H9 (cell line): Measurements from ENCODE around the gene ALMS1. TPM values are rescaled to one million over a fixed set of nuclear protein-coding genes. Genes with fewer than 3 reads are reported as not detected.
"Not testable (repeated sequence)": the region's sequence is repeated elsewhere in the genome, so short reads cannot be mapped to it uniquely, and the experiment has no call there.

Experiments
- DNase-seq: peaks from one replicate; pipeline ENCODE4 v3.0.0-alpha.2; 2017
- H2AFZ ChIP-seq: one replicate; pipeline ENCODE4 v1.6.1; 2013; ENCODE audit warnings: mild to moderate bottlenecking, low read length, control low read depth, moderate library complexity
- H2AK5ac ChIP-seq: 2 replicates; pipeline ENCODE4 v1.6.1; 2013; ENCODE audit warnings: low read length, control low read depth, mixed read lengths; ENCODE audit not compliant: insufficient read length
- H2BK120ac ChIP-seq: one replicate; pipeline ENCODE4 v1.6.1; 2013; ENCODE audit warnings: low read depth, mild to moderate bottlenecking, low read length, control low read depth, inconsistent platforms; ENCODE audit not compliant: poor library complexity, severe bottlenecking
- H2BK12ac ChIP-seq: 2 replicates; pipeline ENCODE4 v1.6.1; 2013; ENCODE audit warnings: low read length, control low read depth, mixed read lengths, low read depth; ENCODE audit not compliant: insufficient read length
- H2BK15ac ChIP-seq: 2 replicates; pipeline ENCODE4 v1.6.1; 2013; ENCODE audit warnings: low read depth, low read length, control low read depth
- H2BK20ac ChIP-seq: one replicate; pipeline ENCODE4 v1.6.1; 2013; ENCODE audit warnings: low read depth, mild to moderate bottlenecking, low read length, control low read depth, inconsistent platforms; ENCODE audit not compliant: poor library complexity, severe bottlenecking
- H2BK5ac ChIP-seq: 2 replicates; pipeline ENCODE4 v1.6.1; 2013; ENCODE audit warnings: low read length, control low read depth, mixed read lengths; ENCODE audit not compliant: insufficient read length
- H3K14ac ChIP-seq: 2 replicates; pipeline ENCODE4 v1.6.1; 2013; ENCODE audit warnings: low read length, control low read depth; ENCODE audit not compliant: insufficient read depth
- H3K18ac ChIP-seq: 2 replicates; pipeline ENCODE4 v1.6.1; 2013; ENCODE audit warnings: low read depth, mild to moderate bottlenecking, mixed read lengths, low read length, control low read depth; ENCODE audit not compliant: insufficient read length
- H3K23ac ChIP-seq: 2 replicates; pipeline ENCODE4 v1.6.1; 2013; ENCODE audit warnings: low read length, control low read depth, mixed read lengths, low read depth; ENCODE audit not compliant: insufficient read length
- H3K23me2 ChIP-seq: 2 replicates; pipeline ENCODE4 v1.6.1; 2013; ENCODE audit warnings: low read depth, mild to moderate bottlenecking, mixed read lengths, low read length, control low read depth; ENCODE audit not compliant: insufficient read length, poor library complexity, severe bottlenecking
- H3K27ac ChIP-seq: 2 replicates; pipeline ENCODE4 v1.5.1; 2013; ENCODE audit warnings: low read length, control low read depth, mixed read lengths, low read depth; ENCODE audit not compliant: insufficient read length
- H3K27me3 ChIP-seq: 2 replicates; pipeline ENCODE4 v1.6.1; 2013; ENCODE audit warnings: low read length, control low read depth, inconsistent platforms; ENCODE audit not compliant: insufficient read depth
- H3K4ac ChIP-seq: 2 replicates; pipeline ENCODE4 v1.6.1; 2013; ENCODE audit warnings: low read depth, mild to moderate bottlenecking, control low read depth, inconsistent platforms, low read length, moderate library complexity
- H3K4me1 ChIP-seq: 2 replicates; pipeline ENCODE4 v1.6.1; 2013; ENCODE audit warnings: low read length, control low read depth, inconsistent platforms; ENCODE audit not compliant: insufficient read depth
- H3K4me2 ChIP-seq: 2 replicates; pipeline ENCODE4 v1.6.1; 2013; ENCODE audit warnings: low read length, control low read depth, mixed read lengths; ENCODE audit not compliant: insufficient read length, insufficient read depth
- H3K56ac ChIP-seq: 2 replicates; pipeline ENCODE4 v1.6.1; 2013; ENCODE audit warnings: low read depth, mild to moderate bottlenecking, mixed read lengths, low read length, control low read depth; ENCODE audit not compliant: insufficient read length
- H3K79me1 ChIP-seq: 2 replicates; pipeline ENCODE4 v1.6.1; 2013; ENCODE audit warnings: low read depth, mild to moderate bottlenecking, moderate library complexity, low read length, control low read depth, inconsistent platforms; ENCODE audit not compliant: insufficient read depth, poor library complexity, severe bottlenecking
- H3K79me2 ChIP-seq: 2 replicates; pipeline ENCODE4 v1.6.1; 2013; ENCODE audit warnings: low read length, control low read depth, inconsistent platforms; ENCODE audit not compliant: insufficient read depth
- H3K9ac ChIP-seq: 2 replicates; pipeline ENCODE4 v1.6.1; 2013; ENCODE audit warnings: low read length, control low read depth, mixed read lengths; ENCODE audit not compliant: insufficient read length; ENCODE audit errors: extremely low read depth
- H3K9me3 ChIP-seq: one replicate; pipeline ENCODE4 v1.6.1; 2013; ENCODE audit warnings: low read depth, low read length, inconsistent platforms; ENCODE audit not compliant: control insufficient read depth
- H3T11ph ChIP-seq: one replicate; pipeline ENCODE4 v1.6.1; 2013; ENCODE audit warnings: mild to moderate bottlenecking, low read length, control low read depth, inconsistent platforms
- H4K20me1 ChIP-seq: one replicate; pipeline ENCODE4 v1.6.1; 2013; ENCODE audit not compliant: control insufficient read depth, insufficient read length, insufficient read depth
- H4K5ac ChIP-seq: 2 replicates; pipeline ENCODE4 v1.6.1; 2013; ENCODE audit warnings: low read depth, mild to moderate bottlenecking, mixed read lengths, low read length, control low read depth; ENCODE audit not compliant: insufficient read length
- H4K8ac ChIP-seq: replicated peaks from 2 replicates; pipeline ENCODE4 v1.6.1; 2013; ENCODE audit warnings: low read length, control low read depth, mixed read lengths, low read depth; ENCODE audit not compliant: insufficient read length
- H4K91ac ChIP-seq: 2 replicates; pipeline ENCODE4 v1.6.1; 2013; ENCODE audit warnings: low read depth, mild to moderate bottlenecking, moderate library complexity, mixed read lengths, low read length, control low read depth; ENCODE audit not compliant: insufficient read length
- H3K27ac Mint-ChIP-seq, 3 experiments: 2 replicates in 2 of 3; 3 replicates in 1 of 3; pipeline ENCODE4 v1.8.0; 2020 to 2021; ENCODE audit warnings: mixed read lengths in 3 of 3, mild to moderate bottlenecking in 1 of 3, moderate library complexity in 1 of 3
- H3K27me3 Mint-ChIP-seq: 2 replicates; pipeline ENCODE4 v1.8.0; 2021; ENCODE audit warnings: low read depth, mild to moderate bottlenecking, moderate library complexity, mixed read lengths
- H3K36me3 Mint-ChIP-seq, 3 experiments: 2 replicates in 2 of 3; 3 replicates in 1 of 3; pipeline ENCODE4 v1.8.0; 2020 to 2021; ENCODE audit warnings: low read depth in 3 of 3, mixed read lengths in 3 of 3; ENCODE audit not compliant: insufficient read depth in 1 of 3
- H3K4me1 Mint-ChIP-seq, 2 experiments: 2 replicates each; pipeline ENCODE4 v1.8.0; 2020; ENCODE audit warnings: mixed read lengths in 2 of 2
- H3K4me3 Mint-ChIP-seq, 2 experiments: 2 replicates in 1 of 2; 3 replicates in 1 of 2; pipeline ENCODE4 v1.8.0; 2020 to 2021; ENCODE audit warnings: mild to moderate bottlenecking in 2 of 2, mixed read lengths in 2 of 2, moderate library complexity in 1 of 2
- H3K9me3 Mint-ChIP-seq, 2 experiments: 2 replicates in 1 of 2; 3 replicates in 1 of 2; pipeline ENCODE4 v1.8.0; 2020; ENCODE audit warnings: mild to moderate bottlenecking in 2 of 2, mixed read lengths in 2 of 2, moderate library complexity in 1 of 2
- CTCF ChIP-seq: fragments of 200-600 bp; sonication (generic); conservative IDR thresholded peaks from 3 replicates; pipeline ENCODE4 v1.8.0; 2021; ENCODE audit warnings: antibody characterized with exemption, mild to moderate bottlenecking
- WGBS: extraction: QIAGEN DNeasy Blood & Tissue Kit; methylation state at CpG from one replicate; pipeline ENCODE4 v1.1.7; 2013; ENCODE audit warnings: missing lambda C conversion rate, low lambda C conversion rate, mixed read lengths; ENCODE audit not compliant: insufficient read length; ENCODE audit errors: extremely low coverage; 5-methylcytosine and 5-hydroxymethylcytosine counted together
- total RNA-seq: library from RNA; stranded (reverse); gene quantifications from 2 replicates; pipeline ENCODE4 v1.2.1, GENCODE V29; 2021

The ALMS1 gene
- total RNA-seq, 1 experiment from 2014 or later = 36.2 TPM

DNA sequence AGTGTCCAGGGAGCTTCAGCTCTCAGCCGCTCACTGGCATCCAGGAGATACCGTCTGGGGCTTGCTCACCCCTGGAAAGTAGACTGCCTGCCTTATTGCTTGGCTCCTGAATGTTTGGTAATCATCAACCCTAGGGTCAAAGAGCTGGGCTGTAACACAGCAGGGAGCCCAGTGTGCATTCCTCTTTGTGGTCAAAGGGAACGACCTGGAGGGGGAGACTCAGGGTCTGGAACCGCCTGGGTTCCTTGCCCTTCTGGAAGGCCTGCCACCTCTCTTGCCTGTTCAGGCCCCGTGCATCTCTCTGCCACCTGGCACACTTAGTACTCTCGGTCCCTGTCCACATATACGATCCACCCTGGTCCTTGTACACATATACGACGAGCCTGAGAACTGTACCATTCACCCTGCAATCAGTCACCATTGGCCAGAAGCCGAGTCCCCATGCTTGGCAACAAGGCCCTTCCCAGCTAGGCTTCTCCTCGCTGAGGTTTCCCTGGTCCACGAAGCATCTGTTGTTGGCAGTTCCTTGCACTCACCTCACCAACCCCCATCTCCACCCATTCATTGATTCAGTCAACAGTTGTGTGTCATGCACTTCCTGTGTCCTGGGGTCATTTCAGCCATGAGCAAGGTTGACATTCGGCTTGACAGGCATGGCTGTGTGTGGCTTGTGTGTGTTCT, 256.8 kb downstream of the ALMS1 start, which contains the start of gene NAT8:
NAT8 (minus strand) TSS at position 85 of the 681 bp plus-strand sequence. CDS start 794 bp downstream, outside the sequence.
- no peak within 1 kb of the TSS for H3K56ac ChIP-seq
- H3K79me1 ChIP-seq = no peaks in the 10 kb centered on the region
- no peaks in the 10 kb centered on the region for H4K20me1 ChIP-seq
- peaks cover 51% of the 10 kb centered on the region for H3K27me3 Mint-ChIP-seq
- no peak within 1 kb of the TSS for H3K23ac ChIP-seq
- H3K18ac ChIP-seq = no peak within 1 kb of the TSS
- H3K23me2 ChIP-seq = no peaks in the 10 kb centered on the region
- no peak within 1 kb of the TSS for H4K91ac ChIP-seq
- no peak within 1 kb of the TSS for H3T11ph ChIP-seq
- H3K27me3 ChIP-seq = no peaks in the 10 kb centered on the region
- H2BK120ac ChIP-seq = no peak within 1 kb of the TSS
- no peak within 1 kb of the TSS for H3K14ac ChIP-seq
- H3K27ac Mint-ChIP-seq = no peak within 1 kb of the TSS
- no peaks in the 10 kb centered on the region for H3K4me1 ChIP-seq
- H3K4me3 Mint-ChIP-seq = no peak within 1 kb of the TSS
- H3K9me3 Mint-ChIP-seq = peaks cover 36 to 50% of the 10 kb centered on the region in 2 experiments
- no peak within 1 kb of the TSS for H3K4ac ChIP-seq
- no peak within 1 kb of the TSS for H2BK12ac ChIP-seq
- H2BK20ac ChIP-seq = no peak within 1 kb of the TSS
- H3K27ac ChIP-seq = no peak within 1 kb of the TSS
- H4K5ac ChIP-seq = no peak within 1 kb of the TSS
- no peak within 1 kb of the TSS for H4K8ac ChIP-seq
- H3K79me2 ChIP-seq = no peaks in the 10 kb centered on the region
- no peak for TF ChIP-seq CTCF
- H3K4me2 ChIP-seq = no peak within 1 kb of the TSS
- peaks cover 25% of the 10 kb centered on the region for H3K9me3 ChIP-seq
- no peak within 1 kb of the TSS for H2AFZ ChIP-seq
- peaks cover 8 to 21% (median 13%) of the 10 kb centered on the region in 3 experiments for H3K36me3 Mint-ChIP-seq
- peaks cover 0 to 2% of the 10 kb centered on the region in 2 experiments; a peak in 1 of 4 replicates for H3K4me1 Mint-ChIP-seq
- no peak within 1 kb of the TSS for H2BK5ac ChIP-seq
- H3K9ac ChIP-seq = no peak within 1 kb of the TSS
- no peak within 1 kb of the TSS for H2BK15ac ChIP-seq
- H2AK5ac ChIP-seq = no peak within 1 kb of the TSS
- DNase-seq = no peak
- no CpG with 5 or more reads among the region's 13 CpGs for WGBS

DNA sequence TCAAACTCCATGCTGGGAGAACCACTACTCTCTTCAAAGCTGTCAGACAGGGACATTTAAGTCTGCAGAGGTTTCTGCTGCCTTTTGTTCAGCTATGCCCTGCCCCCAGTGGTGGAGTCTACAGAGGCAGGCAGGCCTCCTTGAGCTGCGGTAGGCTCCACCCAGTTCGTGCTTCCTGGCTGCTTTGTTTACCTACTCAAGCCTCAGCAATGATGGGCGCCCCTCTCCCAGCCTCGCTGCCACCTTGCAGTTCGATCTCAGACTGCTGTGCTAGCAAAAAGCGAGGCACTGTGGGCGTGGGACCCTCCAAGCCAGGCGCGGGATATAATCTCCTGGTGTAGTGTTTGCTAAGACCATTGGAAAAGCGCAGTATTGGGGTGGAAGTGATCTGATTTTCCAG, 262.1 kb downstream of the ALMS1 start:
- not testable (repeated sequence) for H3K27ac ChIP-seq, H2BK5ac ChIP-seq, H3K79me1 ChIP-seq, H2AFZ ChIP-seq, H4K8ac ChIP-seq, H3K56ac ChIP-seq, H3K4me3 Mint-ChIP-seq, H2BK15ac ChIP-seq, H3K18ac ChIP-seq, H3K4ac ChIP-seq, H3K36me3 Mint-ChIP-seq, H3K9ac ChIP-seq, H3K9me3 ChIP-seq, H4K5ac ChIP-seq, H3T11ph ChIP-seq, H3K4me2 ChIP-seq, H3K27ac Mint-ChIP-seq, H3K79me2 ChIP-seq, H3K4me1 ChIP-seq, H3K14ac ChIP-seq, H4K20me1 ChIP-seq, H3K23ac ChIP-seq, H3K23me2 ChIP-seq, H3K4me1 Mint-ChIP-seq, H4K91ac ChIP-seq, H2BK12ac ChIP-seq, H3K27me3 ChIP-seq, H2BK20ac ChIP-seq, DNase-seq, H2AK5ac ChIP-seq, H2BK120ac ChIP-seq
- peaks cover 16% of the 10 kb centered on the region in 2 experiments for H3K9me3 Mint-ChIP-seq
- WGBS = no CpG with 5 or more reads among the region's 10 CpGs
- peaks cover 56% of the 10 kb centered on the region for H3K27me3 Mint-ChIP-seq
